Tibial nerve (tissue), 4 donors: ENCODE data around the gene CHKB.

ENCODE experiments used
- EP300 ChIP-seq, 2 donors: sonication (generic); formaldehyde crosslinking; IDR thresholded peaks; one replicate each; pipeline ENCODE4 v1.6.1; 2017; ENCODE audit warnings: antibody characterized with exemption in 2 of 2, mild to moderate bottlenecking in 1 of 2
- POLR2A ChIP-seq, 2 donors: fragments of 450-650 bp; IDR thresholded peaks; one replicate each; pipeline ENCODE4 v1.6.1; 2017; ENCODE audit warnings: antibody characterized with exemption in 2 of 2, mild to moderate bottlenecking in 2 of 2, moderate library complexity in 2 of 2
- TF ChIP-seq, protein P1 (sequence below), 5 experiments: fragments of 200-600 bp in 3 of 5; fragments of 450-650 bp in 2 of 5; sonication (generic) in 3 of 5; IDR thresholded peaks; one replicate each; pipeline ENCODE4 v1.5.1; 2016 to 2019; ENCODE audit warnings: antibody characterized with exemption in 5 of 5, mild to moderate bottlenecking in 3 of 5, moderate library complexity in 2 of 5

DNA sequence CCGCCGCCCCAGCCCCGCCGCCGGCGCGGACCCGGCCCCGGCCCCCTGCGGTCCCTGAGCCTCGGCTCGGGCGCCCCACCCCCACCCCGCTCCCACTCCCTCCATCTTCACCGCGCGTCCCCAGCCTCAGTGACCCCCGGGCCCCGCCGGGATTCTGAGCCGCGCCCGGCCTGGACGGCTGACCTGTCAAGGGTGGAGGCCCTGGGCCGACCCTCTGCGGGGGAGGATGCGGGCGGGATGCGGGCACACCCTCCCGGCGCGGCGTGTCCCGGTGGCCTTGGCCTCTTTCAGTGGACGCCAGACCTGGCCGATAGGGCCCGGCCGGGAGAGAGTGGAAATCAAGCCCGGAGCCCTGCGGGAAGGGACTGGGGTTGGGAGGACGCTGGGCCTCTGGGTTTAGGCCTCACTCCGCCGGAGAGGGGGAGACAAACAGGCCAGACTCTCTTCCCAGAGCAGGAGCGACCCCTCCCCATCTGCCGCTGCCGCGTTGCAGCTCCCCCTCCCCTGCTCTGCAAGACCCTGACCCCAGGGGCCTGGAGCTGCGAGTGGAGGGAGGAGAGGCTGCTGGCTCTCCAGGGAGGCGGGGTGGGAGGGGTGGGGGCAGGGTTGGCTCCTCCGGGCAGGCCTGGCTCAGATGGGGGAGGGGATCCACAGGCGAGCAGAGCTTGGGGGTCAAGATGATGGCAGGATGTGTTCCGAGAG lies 18.5 kb upstream of the CHKB start:
- TF ChIP-seq, protein P1, sequence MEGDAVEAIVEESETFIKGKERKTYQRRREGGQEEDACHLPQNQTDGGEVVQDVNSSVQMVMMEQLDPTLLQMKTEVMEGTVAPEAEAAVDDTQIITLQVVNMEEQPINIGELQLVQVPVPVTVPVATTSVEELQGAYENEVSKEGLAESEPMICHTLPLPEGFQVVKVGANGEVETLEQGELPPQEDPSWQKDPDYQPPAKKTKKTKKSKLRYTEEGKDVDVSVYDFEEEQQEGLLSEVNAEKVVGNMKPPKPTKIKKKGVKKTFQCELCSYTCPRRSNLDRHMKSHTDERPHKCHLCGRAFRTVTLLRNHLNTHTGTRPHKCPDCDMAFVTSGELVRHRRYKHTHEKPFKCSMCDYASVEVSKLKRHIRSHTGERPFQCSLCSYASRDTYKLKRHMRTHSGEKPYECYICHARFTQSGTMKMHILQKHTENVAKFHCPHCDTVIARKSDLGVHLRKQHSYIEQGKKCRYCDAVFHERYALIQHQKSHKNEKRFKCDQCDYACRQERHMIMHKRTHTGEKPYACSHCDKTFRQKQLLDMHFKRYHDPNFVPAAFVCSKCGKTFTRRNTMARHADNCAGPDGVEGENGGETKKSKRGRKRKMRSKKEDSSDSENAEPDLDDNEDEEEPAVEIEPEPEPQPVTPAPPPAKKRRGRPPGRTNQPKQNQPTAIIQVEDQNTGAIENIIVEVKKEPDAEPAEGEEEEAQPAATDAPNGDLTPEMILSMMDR (IDR thresholded peaks at IDR 0.05), result no peak
- no peak for TF ChIP-seq POLR2A (IDR thresholded peaks at IDR 0.05)
- TF ChIP-seq EP300 (IDR thresholded peaks at IDR 0.05), result no peak
